GM19438 (cell line): ENCODE data around the gene MDGA2.
"Not testable (repeated sequence)": the region's sequence is repeated elsewhere in the genome, so short reads cannot be mapped to it uniquely, and the experiment has no call there.

Experiments
- ATAC-seq: cut with Tn5 transposase; IDR thresholded peaks from one replicate; pipeline ENCODE4 v1.9.1; 2021; ENCODE audit warnings: low read depth; ENCODE audit not compliant: unreplicated experiment

The MDGA2 gene

DNA sequence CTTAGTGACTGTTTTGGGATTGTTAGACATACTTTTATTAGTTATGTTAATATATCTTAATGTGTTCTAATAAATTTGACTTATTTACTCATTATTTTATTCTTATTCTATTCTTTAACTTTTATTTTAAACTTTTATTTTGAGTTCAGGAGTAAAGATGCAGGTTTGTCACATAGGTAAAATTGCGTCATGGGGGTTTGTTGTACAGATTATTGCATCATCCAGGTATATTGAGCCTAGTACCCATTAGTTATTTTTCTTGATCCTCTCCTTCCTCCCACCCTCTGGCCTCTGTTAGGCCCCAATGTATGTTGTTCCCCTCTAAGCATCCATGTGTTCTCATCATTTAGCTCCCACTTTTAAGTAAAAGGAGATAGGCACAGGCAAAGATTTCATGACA is 495.5 kb downstream of the MDGA2 start:
- no peak for ATAC-seq

DNA sequence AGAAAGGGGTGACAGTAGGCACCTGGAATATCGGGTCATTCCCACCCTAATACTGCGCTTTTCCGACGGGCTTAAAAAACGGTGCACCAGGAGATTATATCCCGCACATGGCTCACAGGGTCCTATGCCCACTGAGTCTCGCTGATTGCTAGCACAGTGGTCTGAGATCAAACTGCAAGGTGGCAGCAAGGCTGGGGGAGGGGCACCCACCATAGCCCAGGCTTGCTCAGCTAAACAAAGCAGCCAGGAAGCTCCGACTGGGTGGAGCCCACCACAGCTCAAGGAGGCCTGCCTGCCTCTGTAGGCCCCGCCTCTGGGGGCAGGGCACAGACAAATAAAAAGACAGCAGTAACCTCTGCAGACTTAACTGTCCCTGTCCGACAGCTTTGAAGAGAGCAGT is 503.5 kb downstream of the MDGA2 start:
- not testable (repeated sequence) for ATAC-seq

DNA sequence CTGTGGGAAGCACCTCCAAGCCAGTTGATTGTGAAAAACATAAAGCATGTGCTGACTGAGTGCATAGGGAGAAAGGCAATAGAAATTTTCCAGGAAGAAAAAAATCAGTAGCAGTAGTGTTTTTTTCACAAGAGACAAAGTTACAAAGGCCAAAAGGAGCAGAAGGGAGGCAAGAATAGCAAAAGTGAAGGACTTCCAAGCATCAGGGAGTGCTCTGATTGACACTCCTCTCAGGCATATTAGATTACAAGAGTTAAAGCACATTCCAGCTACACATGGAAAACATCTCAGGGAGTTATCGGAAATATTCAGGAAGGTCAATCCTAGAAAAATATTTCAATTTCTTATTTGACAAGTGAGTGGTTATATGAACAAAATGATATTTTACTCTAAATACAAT is 508.0 kb downstream of the MDGA2 start:
- ATAC-seq: no peak

DNA sequence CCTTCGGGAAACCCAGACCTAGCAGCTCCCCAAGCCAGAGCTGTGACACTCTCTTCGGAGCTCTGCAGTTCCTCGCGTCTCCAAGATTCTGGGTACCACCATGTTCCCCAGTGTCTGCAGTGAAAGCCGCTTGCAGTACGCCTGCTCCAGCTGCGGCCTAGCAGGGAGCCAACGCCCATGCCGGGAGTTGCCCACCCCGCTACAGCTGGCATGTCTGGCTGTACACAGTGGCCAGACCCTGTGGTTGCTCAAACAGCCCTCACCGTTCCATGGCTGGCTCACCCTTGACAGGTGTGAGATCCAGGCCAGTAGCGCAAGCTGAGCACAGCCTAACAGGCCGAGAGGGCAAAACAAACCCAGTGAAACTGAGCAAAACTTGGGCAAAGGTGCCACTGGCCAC is 520.0 kb downstream of the MDGA2 start:
- ATAC-seq: no peak

DNA sequence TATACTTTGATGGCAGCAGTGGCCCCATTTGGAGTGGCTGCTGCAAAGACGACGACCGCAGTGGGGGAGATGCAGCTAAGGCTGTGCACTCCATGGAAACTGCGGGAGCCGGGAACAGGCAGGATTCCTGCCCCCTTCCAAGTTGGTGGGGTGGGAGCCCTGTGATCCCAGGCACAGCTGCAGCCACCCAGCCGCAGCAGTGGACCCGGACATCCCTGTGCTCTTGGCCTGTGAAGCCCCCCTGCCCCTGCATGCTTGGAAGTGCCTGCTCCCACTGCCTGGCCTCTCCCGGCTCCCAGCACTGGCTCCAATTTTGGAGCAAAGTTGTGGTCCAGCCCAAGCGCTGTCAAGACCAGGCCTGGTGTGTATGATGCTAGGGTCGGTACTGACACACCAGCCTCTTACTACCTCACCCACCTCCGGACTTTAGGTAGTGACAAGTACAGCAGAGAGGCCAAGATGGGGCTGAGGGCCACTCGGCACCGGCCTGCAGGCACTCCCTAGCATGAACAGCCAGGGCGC is 521.1 kb downstream of the MDGA2 start:
- ATAC-seq: no peak

DNA sequence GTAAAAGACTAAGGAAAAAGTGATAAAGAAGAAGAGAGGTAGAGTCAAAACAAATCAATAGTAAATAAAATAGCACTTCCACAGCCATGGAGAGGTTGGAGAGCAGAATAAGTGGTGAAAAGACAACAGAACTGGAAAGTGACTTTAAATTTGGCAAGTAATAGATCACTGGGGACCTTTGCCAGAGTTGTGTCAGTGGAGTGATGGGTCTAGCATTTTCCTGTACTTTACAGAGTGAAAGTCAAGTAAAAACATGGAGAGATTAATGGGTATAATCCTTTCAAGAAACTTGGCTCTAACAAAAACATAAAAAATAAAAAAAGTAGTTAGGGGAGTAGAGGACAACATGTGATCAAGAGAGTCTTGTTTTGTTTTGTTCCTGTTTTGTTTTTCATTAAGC is 521.7 kb downstream of the MDGA2 start:
- ATAC-seq: no peak

DNA sequence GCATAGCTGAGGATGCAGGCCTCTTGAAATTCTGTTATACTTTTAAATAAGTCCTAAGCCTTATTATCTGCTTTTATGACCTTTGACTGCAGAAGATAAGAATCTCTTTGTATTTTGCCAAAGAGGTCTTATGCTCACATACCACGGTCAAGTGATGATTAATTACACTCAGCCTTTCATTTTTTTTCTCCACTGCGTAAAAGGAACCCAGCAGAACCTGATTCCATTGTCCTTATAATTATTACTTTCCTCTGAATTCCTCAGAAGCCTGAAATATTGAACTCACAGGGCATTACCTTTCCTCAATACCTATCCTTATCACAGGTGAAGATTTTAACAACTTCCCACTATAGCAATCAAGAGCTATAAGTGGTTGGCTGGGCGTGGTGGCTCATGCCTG is 525.1 kb downstream of the MDGA2 start:
- no peak for ATAC-seq

DNA sequence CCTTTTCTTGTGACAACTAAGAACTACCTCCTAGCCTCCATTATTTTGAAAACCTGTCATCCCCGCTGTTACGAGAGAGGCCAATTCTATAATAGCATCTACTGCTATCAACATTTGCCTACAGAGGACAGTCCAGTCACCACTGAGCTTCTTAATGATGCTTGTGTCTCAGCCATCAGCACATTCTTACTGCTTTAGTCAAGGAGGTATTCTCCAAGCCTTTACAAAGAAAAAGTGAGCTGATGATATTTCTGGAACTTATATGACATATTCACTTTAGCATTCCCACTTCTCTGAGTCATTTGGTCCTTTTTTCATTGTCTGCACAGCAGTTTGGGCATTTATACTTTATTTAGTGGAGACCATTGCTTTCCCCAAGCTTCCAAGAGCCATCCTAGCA is 526.1 kb downstream of the MDGA2 start:
- no peak for ATAC-seq

DNA sequence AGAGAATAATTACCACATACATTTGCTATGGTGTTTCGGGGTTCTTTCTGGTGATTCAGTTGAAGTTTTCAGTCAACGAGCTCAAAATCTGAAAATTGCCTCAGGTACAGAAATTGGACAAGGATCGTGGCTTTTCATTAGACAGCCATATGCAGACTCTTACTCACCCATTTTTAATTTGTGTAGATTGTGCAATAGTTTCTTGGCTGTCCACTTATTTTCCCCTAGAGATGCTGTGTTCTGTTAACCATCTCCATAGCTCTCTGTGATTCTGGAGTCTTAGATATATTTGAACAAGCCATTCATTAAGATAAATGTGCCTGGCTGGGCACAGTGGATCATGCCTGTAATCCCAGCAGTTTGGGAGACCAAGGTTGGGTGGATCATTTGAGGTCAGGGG is 526.7 kb downstream of the MDGA2 start:
- no peak for ATAC-seq

DNA sequence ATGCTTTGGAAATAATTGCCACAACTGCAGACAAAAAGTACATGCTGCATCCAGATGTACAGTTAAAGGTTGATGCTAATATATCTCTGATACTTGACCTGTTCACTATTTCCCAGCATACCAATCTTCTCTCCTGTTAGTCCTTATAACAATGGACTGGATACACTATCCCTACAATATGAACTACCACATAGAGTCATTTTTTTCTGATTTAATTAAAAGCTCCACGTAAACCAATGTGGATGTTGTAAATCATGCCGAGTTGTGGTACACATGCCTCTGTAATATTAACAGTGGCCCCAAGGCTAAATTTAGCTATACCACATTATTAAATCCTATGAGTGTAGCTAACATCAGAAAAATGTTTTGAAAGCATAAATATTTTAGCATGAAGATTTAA is 554.8 kb downstream of the MDGA2 start:
- no peak for ATAC-seq

DNA sequence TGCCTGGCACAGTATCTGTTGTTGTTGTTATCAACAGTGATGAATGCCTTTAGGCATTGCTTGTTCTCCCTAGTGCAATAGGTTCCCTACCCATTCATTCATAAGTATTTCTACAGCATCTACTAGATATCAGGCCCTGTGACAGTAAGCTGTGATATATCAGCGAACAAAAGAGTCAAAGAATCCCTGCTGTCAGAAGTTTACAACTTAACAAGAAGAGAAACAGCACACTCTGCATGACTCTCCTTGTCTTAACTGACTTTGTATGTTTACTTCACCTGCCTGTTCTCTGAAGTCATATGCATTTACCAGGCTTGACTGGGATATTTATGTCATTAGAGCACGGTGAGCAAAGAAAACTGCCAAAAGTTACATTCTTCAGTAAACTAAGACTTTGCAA is 571.6 kb downstream of the MDGA2 start:
- ATAC-seq: no peak

DNA sequence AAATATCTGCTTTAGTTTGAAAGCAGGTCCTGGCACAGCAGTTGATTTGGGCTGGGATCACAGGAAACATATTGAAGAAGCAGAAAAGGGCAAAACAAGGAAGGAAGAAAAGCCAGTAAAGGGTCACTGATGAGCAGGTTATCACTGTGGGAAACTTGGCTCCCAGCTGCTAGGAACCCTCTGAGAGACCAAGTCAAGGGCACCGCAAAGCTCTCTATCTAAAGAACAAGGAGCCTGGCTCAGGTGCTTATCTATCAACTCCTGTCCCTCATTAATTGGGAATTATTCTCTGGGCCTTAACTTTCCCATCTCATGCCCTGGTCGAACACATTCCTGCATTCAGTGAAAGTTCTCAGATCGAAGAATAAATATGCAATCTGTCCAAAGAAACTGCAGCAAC is 572.9 kb downstream of the MDGA2 start:
- ATAC-seq: no peak

DNA sequence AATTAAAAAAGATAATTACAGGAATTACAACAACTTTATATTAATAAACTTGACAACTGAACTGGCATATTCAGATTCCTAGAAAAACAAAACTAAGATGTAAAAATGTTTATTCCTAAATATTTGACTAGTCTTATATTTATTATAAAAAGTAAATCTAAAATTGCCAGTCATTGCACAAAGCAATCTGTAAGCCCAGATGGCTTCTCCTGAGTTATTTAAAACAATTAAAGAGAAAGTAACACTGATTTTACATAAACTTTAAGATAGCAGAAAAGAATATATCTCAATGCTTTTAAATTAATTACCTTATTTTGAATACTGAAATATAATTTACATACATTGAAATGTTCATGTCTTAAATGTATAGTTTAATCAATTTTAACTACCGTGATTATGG is 589.7 kb downstream of the MDGA2 start:
- no peak for ATAC-seq

DNA sequence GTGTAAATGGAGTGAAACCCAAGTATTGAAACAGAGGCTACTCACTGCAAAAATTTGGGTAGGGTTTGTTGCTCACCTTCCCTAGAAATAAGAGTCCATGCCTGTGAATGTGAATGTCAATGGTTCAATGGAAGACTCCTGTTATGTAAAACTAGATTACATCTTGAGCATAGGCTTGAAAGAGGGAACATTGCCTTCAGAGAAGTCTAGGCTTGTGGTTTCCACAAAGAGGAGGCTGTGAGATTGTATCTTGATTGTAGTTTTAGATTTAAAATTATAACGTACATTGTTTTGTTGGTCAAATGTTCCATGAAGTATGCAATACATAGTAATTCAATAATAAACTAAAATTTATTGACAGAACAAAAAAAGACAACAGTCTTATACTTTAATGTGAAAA is 610.1 kb downstream of the MDGA2 start:
- no peak for ATAC-seq

DNA sequence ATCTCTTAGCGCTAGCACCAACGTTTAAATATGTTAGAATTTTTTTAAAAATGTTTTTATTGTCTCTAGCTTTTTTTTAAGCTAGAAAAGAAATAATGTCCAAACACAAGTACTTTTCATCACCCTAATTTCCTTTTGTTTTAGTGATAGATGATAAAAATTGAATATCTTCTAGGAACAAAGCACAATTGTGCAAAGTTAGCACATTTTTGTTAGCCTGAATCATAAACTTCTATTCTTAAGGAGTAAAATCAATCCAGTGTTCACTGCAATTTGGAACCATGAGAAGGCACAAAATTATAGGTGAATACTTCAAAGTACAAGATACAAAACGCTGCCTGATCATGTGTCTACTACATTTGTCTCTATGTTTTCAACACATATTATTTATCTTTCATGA is 615.4 kb downstream of the MDGA2 start:
- ATAC-seq: no peak

DNA sequence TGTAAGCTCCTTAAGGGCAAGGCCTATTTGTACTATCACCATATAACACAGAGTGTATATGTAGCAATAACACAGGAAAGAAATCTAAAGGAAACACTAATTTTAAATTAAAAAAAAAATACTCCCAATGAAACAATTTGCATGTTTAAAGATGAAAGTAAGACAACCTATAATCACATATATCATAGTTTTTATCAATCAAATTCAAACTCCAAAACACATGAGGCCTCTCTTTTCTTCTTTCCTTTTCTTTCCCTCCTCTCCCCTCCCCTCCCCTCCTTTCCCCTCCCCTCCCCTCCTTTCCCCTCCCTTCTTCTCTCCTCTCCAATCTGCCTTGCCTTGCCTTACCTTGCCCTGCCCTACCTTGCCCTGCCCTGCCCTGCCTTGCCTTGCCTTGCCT is 618.0 kb downstream of the MDGA2 start:
- ATAC-seq: no peak

DNA sequence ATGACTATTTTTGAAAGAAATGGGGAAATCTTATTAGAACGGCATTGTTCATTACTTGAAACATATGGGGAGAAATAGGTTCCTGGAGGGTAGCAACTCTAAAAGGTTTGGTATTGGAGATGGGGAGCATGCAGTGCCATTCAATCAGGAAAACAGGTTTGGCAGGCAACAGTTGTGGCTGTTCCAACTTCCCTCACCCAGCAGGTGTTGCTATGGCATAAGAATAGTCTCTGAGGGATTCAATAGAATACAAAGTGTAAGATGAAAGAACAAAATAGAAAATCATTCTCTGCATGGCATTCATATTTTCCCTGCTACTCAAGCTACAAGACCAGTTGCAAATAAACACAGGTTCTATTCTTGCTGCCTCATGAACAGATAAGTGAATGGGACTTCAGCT is 630.6 kb downstream of the MDGA2 start:
- ATAC-seq: no peak

DNA sequence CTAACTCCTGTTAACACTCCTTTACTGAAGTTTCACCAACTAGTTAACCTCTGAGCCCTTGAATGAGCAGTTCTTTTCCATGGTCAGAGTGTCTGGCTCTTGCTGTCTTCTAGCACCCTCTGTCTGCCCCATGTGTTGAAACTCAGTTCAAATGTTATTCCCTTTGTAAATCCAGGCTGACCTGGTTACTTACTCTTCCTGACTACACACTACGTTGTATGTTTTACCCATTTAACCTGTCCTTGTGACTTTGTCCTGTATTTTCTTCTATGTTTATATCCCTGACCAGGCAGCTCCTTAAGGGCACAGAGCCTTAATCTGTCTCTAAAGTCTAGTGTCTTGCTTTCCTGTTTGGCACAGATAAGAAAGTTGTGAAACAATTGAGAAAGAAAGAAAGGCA is 634.9 kb downstream of the MDGA2 start:
- no peak for ATAC-seq

DNA sequence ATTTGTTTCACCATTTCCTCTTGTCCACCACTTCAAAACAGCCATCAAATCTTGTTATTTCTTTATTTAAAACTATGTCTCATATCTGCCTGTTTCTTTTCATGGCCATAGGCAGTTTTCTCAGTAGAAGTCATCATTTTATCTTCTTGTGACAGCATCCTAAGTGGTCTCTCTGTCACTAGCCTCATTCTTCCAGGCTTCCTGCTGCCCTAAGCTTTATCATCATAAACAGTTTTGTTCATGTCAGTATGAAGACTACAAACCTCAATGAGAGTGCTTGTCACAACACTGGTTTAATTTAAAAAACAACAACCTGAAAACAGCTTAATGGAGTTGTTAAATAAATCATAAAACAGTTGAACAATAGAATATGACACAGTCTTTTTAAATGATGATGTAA is 636.1 kb downstream of the MDGA2 start:
- ATAC-seq: no peak

DNA sequence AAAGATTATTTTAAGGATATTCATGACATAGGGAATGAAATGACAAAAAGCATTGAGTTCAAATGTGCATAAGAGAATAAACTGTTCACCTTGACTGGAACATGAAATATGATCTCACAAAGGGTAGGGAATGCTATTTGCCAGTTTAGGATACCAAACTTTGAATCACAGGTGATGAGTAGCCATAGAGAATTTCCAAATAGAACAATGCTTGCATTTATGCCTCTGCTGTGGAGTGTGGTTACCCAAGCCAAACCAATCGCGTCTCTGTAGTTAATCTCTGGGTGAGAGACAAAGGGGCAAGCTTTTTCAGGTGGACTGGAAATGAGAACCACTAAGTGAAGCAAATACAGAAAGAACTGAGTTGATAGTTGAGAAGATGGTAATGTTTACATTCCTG is 652.7 kb downstream of the MDGA2 start:
- ATAC-seq: no peak

DNA sequence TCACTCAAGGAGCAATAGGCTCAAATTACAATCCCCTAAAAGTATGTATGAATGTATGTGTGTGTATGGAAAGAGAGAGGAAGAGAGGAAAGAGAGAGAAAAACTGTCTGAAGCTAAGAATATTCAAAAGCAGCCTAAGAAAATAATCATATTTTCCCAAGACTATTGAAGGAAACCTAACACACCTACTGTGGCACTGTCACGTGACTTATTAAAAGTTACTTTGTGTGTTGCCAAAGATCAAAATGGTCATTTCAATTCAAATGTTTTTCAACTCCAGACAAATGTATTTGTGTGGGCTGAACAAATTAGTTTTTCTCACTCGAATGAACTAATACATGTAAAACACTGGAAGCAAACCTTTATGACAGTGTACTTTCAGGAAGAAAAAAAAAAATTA is 654.9 kb downstream of the MDGA2 start:
- no peak for ATAC-seq

DNA sequence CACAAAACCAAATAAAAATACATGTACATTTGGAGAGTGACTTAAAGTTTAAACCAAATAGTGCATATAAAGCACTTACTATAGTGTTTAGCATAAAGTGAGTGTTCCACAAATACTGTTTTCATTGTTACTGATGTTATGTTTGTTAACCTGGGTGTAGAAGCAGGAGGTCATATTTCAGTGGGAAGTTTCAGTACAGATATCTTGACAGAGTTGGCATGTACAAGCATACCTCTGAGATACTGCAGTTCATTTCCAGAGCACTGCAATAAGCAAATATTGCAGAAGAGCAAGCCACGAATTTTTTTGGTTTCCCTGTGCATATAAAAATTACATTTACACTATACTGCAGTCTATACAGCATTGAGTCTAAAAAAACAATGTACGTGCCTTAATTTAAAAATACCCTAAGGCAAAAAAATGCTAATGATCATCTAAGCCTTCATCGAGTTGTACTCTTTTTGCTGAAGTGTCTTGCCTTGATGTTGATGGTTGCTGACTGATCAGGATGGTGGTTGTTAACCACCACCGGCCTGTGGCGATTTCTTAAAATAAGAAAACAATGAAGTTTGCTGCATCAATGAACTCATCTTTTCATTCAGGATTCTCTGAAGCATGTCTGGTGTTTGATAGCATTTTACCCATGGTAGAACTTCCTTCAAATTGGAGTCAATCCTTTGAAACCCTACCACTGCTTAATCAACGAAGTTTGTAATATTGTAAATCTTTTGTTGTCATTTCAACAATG is 662.7 kb downstream of the MDGA2 start:
- no peak for ATAC-seq

DNA sequence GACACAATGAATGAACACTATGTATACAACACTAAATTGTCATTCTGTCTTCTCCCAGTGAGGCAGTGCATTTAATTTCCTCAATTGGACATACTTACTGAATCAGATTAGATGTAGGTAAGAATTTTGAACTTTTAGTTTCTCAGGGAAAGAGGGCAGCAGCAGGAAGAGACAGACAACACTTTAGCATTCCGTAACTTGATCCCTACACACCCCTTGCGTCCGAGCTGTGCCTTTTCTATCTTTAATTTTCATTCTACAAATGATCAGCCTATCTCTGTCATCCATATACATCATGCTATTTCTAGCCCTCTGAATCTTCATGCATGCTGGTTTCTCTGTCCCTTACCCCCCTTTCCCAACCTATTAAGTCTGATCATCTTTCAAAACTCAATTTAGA is 665.8 kb downstream of the MDGA2 start:
- ATAC-seq: no peak
